Uterus (tissue), 2 donors: Measurements from ENCODE around the gene AGBL1.

Experiments
- CTCF ChIP-seq, 4 experiments: fragments of 200-600 bp in 2 of 4; fragments of 450-650 bp in 2 of 4; sonication (generic) in 2 of 4; IDR thresholded peaks; one replicate each; pipeline ENCODE4 v1.5.1; 2016 to 2019; ENCODE audit warnings: antibody characterized with exemption in 4 of 4, mild to moderate bottlenecking in 2 of 4, moderate library complexity in 1 of 4
- POLR2A ChIP-seq, 2 donors: fragments of 450-650 bp; IDR thresholded peaks; one replicate each; pipeline ENCODE4 v1.6.1; 2016; ENCODE audit warnings: antibody characterized with exemption in 2 of 2, mild to moderate bottlenecking in 1 of 2, moderate library complexity in 1 of 2

GRCh38 chr15:86042226-86042625 lies 37.4 kb upstream of the AGBL1 start:
- TF ChIP-seq CTCF (IDR thresholded peaks at IDR 0.05) (no peak), POLR2A (IDR thresholded peaks at IDR 0.05) (no peak)
